Measurements from ENCODE around the gene IGF2. TPM values are rescaled to one million over a fixed set of nuclear protein-coding genes. Genes with fewer than 3 reads are reported as not detected.

The IGF2 gene
- total RNA-seq, 1 experiment from 2014 or later: 0.60 TPM

DNA sequence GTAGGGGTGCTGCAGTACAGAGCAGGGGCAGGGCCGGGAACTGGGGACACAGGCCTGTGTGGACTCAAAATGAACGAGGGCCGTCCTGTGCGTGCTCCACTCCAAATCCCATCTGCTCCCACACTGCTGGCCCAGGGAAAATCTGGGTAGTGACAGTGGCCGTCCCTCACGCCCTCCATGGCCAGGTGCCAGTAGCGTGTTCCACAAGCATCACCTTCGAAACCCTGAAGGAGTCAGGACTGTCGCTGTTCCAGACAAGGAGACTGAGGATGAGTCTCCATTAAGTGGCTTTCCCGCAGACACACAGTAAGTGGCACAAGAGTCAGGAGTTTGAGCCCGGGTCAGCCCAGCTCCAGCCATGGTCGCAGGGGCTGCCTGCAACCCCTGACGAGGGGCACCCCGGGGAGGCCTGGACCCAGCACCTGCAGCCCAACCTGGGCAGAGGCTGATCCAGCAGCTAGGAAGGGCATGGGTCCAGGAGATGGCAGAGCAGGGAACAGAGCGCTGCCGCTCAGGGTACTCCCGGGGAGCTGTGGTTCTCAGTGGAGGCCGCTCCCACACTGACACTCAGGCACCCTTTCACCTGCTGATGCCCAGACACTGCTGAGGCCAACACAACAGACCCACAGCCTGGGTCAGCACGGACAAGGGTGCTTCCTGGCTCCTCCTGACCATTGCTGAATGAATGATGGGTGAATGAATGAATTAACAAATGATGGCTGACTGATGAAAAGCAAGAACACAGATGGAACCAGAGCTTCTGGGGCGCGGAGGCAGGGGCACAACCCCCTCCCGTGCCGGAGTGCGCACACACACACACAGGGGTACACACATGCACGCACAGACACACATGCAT lies 35.3 kb downstream of the IGF2 start:
- DNase-seq (ENCODE audit: low spot score): no peak

DNA sequence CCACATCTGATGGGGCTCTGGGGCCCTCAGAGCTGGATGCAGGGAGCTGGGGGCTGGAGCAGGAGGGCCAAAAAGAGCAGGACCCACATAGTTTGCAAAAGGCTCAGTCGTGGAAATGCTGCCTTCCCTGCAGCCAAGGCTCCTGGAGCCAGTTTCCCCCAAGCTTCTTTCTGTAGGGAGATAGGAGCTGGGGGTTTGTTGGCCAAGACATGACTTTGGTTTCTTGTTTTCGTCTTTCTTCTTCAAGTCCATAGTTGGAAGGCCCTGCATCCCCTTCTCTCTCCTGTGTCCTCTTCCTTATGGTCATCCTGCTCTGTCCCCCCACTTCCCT lies 36.3 kb downstream of the IGF2 start:
- DNase-seq (ENCODE audit: low spot score): no peak

DNA sequence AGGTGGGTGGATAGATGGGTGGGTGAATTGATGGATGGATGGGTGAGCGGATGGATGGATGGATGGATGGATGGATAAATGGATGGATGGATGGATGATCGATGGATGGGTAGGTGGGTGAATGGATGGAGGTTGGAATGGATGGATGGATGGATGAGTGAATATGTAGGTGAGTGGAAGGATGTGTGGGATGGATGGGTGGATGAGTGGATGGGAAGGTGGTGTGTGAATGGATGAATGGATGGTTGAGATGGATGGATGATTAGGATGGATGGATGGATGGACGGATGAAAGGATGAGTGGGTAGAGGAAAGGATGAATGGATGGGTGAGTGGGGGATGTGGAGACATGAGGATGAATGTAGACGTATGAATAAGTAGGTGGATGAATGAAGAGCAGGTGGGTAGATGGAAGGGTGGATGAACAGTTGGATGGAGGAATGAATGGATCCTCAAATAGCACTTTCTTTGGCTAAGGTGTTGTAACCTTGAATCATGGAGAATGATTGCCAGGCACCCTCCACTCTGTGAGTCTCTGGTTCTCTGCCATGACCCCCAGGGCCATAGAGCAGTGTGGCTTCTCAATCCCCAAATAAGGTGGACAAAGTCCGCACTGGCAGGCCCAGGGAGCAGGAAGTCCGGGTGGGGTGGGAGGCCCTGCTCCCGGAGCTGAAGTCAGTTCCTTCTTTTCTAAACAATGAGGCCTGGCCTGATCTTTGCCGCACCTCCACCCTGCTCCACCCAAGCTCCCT lies 36.9 kb downstream of the IGF2 start:
- no peak for DNase-seq (ENCODE audit: low spot score)

DNA sequence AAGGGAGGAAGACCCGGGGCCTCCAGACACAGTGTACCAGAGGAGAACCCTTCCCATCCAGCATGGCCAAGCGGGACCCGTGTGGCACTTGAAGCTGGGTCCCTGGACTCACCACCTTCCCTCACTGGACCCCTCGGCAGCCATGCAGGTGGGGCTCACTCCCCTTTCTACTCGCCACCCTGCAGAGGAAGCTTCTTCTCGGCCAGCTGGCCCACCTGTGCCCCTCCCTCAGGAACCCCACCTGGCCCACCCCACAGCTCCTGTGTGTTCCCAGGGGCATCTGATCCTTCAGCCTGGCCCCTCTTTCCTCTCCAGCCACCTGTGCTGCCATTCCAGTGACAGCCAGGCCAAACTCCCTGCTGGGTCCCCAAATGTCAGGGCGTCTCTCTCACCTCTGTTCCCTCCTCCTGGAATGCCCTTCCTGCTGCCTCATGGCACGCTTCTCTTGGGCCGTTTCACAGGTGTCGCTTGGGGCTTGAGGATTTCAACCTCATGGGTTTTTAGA lies 38.0 kb downstream of the IGF2 start:
- no peak for DNase-seq (ENCODE audit: low spot score)

DNA sequence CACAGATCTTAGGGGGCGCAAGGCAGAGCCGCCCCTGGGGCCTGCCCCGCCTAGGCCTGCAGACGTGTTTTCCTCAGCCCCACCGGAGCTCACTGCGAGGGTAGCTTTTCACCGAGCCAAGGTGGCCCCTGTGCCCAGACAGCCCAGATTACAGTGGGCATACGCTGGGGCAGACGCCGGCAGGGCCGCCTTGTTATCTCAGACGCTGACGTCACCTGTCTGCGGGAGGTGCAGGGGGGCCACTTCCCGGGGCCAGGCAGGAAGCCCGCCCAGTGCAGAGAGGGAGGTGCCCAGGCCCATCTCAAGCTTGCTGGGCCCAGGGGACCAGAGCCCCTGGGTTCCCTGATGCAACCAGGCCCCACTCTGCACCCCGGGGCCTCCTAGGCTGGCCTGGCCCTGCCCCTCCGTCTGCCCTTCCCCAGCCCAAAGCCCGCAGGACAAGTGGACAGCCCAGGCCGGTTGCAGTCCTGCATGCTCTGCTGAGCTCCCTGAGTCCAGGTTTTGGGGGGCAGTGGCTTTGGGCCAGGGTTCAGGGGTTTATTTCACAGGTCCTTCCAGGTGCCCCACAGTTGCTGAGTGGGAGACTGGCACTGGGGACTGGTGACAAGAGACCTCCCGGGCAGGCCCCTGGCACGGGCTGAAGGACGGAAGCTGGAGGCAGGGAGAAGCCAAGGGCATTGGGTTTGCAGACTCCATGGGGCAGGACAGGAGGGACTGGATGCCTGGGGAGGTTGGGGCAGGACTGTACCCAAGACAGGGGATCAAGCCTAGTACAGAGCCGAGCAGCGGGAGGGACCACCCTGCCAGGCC lies 38.6 kb downstream of the IGF2 start:
- no peak for DNase-seq (ENCODE audit: low spot score)

DNA sequence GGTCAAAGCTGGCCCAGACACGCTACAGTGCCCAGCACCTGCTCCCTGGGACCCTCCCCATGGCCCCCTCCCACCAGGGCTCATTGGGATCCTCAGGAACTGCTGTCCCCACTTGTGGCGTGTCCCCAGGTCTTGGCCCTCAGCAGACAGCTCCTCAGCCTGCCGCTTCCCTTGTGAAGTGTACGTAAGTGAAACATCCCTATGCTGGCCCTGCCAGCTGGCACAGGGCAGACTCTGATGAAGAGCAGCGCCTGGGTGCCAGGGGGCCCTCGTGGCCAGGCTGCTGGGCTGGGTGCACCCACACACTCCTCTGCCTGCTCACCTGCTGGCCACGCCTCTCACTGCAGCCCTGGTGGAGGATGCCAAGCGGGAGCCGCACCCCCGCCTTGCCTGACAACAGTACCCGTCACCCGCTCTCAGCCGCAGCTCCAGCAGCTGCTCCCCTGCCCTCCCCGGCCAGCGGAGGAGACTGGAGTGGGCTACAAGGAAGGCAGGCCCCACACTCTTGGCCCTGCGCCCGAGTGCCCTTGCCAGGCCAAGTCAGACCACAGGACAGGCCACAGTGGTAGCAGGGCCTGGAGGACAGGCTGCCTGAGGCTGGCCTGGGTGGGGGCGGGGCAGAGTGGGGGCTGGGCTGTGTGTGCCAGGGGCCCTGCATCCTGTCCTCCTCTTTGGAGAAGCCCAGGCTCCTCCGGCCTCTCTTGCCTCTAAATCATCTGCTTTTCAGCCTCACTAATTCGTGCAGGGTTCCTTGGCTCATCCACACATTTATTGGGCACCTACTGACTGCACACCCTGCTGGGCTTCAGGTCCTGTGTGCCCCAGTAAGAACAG lies 39.5 kb downstream of the IGF2 start:
- DNase-seq (ENCODE audit: low spot score): no peak

DNA sequence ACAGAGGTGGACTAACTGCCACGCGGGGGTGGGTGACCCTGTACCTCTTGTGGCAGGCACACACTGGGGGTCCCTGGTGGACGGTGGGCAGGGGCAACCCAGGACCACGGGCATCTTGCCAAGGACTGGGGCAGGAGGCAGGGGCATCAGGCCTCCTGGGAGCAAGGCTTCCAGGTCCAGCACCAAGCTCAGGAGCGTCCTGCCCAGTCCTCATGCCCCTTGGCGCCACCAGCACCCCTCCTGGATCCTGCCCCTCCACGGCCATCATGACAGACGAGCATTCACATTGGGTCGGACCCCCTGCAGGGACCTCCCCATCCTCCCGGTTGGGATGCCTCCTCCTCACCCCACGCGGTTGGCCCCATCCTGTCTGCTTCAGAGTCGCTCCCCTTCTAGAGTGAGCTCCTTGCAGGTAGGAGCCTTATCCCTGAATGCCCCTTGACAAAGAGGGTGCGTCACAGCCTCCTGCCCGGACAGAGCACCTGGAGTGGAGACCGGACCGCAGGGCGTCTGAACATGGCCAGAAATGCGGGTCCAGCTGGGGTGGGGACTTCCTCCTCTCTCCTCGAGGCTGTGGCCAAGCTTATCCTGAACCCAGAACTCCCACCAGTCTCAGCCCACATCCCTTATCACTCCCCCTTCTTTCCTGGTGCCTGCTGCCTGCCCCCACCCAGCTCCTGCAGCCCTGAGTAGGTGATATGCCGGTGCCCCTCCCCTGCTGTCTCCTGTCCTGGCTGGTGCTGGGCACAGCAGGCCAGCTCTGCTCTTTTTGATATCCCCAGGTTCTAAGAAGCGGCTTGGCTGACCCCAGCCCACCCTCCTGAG lies 40.3 kb downstream of the IGF2 start:
- no peak for DNase-seq (ENCODE audit: low spot score)

DNA sequence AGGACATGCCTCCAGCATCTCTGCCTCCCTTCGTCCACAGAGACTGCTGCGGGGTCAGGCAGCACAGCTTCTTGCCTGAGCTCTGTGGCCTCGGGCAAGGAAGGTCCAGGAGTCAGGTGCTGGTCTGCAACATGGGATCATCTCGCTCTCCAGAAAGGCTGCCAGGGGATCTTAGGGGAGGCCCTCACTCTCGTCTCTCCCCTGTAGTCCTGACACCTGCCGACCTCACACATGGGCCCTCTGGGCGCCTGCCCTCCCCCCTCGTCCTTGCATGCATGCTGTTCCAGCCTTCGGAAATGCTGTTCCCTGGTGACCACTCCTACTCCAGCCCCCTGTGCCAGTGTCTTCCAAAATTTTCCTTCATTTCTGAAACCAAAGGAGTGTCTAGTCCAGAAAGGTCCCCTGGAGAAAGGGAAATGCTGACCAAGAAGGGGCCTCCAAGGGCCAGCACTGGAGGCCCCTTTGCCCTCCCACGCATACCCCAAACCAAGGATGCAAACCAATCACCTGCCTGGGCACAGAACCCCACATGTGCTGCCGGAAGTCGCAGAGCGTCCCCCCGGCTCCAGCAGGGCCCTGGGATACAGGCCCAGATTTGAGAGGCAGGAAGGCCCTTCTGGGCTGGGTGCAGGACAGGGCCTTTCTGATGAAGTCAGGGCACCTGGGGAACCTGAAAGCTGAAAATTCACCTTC lies 41.0 kb downstream of the IGF2 start:
- DNase-seq (ENCODE audit: low spot score): no peak

DNA sequence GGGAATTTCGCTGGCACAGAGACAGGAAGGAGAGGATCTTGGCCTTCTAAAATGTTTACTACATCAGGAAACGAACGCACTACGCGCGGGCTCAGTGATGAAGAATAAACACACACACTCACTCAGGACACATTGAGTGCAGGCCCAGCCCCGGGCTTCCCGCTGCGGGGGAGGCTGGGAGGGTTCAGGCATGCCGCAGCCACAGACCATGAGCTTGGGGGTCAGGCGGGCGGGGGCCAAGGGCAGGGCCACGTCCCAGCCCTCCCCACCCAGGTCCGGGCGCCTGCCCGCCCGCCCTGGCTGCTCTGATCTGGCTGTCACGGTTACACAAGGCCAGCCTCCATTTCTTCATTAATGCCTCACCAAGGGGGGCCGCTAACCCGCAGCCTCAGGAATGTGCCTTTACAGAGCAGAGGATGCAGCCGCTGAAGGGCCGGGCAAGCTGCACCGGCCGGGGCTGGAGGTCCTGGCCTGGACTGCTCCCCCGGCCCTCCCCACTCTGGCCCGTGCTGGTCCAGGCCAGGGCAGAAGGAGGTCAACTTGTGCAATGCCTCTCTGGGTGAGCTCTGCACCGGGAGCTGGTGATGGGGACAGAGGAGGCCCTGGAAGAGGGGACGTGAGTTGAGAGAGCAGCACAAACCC lies 41.7 kb downstream of the IGF2 start:
- peak; percentile 88 for DNase-seq (ENCODE audit: low spot score)

DNA sequence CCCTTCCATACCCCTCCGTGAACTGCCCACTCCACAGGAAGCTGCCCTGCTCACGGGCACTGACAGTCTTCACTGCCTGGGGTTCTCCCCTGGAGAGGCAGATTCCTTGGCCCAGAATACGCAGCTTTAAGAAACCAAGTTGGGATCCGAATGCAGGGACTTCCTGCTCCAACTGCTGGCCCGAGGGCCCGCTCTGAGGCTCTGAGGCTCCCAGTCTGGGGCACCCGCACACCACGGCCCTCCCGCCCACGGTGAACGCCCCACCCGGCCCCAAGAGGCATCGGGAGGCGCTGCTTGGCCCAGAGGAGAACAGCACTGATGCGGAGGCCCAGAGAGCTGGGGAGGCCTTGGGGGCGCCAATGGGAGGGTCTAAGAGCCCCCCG lies 42.3 kb downstream of the IGF2 start:
- DNase-seq (ENCODE audit: low spot score): no peak

DNA sequence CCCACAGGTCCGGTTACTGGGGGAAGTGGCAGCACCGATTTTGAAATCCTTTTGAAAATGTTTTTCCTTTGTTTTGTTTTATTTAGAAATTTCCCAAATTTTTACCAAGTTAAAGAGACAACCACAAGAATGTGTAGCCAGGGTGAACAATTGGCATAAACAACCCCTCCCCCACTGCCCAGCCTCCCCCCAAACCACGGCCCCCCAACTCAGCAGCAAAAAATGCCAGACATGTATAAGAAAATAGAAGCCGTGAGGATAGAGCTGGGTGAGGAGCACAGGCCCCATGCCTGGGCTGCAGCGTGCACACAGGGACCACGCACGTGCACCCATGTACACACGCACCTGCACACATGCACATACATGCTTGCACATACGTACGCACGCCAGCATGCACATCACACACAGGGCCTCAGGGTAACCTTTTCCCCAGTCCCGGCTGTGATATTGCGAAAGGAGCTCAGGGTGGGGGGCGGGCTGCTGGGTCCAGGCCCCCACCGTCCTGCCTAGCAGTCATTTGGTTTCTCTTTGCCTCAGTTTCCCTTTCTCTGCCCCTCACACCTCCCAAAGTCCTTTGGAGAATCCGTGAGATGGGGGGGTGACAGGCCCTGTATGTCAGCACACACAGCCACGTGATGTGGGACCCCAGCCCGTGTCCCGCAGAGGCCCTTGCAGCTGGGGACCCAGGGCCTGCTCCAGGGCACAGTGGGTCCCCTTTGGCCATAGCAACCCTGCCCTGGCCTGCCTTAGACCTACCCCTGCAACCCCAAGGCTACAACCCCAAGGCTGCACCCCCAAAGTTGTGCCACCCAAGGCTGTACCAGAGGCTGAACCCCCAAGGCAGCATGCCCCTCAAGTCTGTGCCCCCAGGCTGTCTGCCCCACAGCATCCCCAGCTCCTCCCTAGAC lies 42.9 kb downstream of the IGF2 start:
- DNase-seq (ENCODE audit: low spot score): no peak

DNA sequence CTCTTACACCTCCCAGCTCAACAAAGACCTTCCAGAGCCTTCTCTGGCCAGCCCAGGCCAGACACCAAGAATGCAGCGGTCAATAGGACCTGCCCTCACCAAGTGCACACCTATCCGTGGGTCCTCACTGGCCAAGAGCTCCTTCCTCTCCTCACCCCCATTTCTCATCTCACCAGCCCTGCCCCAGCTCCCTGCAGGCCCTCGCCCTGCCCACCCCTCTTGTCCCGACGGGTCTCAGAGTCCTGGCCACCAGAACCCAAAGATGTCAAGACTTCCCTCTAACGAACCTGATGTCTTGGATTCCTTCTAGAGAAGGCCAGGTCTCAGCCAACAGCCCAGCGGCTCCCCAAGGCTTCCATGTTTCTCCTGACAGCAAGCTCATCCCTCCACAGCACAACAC lies 43.6 kb downstream of the IGF2 start:
- no peak for DNase-seq (ENCODE audit: low spot score)

DNA sequence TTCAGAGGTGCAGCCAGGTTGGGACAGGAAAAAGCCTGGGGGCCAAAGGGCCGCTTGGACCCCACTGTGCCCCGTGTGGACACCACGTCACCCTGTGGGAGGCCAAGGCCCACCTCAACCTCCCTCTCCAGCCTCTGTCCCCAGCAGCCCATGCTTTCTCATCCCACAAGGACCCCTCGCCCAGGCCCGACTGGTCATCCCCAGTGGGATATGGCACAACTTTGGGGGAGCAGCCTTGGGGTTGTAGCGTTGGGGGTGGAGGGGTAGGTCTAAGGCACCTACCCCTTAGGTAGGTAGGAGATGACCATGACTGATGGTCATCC lies 44.0 kb downstream of the IGF2 start:
- DNase-seq (ENCODE audit: low spot score): no peak

DNA sequence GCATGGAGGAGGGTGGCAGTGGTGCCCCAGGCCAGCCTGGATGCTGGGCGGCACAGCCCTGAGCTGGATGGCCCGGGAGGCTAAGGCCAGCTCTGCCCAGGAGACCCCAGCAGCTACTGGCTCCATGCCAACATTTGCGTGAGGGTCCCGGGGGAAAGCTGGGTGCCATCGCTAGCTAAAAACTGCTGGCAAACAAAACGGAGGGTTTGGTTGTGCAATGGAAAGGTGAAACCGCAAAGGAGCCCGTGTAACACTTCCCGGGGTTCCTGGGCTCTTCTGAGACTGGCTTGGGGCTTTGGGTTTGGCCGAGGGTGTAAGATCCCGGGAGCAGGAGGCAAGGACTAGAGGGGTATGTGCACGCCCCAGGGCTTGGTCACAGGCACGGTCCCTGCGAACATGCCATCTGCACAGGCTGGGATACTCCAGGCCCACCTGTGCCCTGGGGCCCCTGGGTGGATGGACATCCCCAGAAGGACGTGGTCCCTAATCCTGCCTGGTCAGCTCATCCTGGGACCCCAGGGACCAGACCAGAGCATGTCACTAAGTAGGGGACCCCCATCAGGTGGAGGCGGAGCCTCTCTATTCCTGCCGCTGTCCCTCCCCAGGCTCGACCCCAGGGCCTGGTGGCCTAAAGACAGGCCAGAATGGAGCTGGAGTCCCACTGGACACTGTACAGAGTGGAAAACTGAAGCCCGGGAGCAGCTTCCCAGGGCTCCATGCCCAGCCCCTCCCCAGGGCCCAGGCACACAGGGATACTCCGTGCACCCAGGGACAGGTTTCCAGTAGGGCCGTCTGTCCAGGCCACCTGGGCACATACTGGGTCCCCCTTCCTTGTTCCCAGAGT lies 44.6 kb downstream of the IGF2 start:
- DNase-seq (ENCODE audit: low spot score): no peak

DNA sequence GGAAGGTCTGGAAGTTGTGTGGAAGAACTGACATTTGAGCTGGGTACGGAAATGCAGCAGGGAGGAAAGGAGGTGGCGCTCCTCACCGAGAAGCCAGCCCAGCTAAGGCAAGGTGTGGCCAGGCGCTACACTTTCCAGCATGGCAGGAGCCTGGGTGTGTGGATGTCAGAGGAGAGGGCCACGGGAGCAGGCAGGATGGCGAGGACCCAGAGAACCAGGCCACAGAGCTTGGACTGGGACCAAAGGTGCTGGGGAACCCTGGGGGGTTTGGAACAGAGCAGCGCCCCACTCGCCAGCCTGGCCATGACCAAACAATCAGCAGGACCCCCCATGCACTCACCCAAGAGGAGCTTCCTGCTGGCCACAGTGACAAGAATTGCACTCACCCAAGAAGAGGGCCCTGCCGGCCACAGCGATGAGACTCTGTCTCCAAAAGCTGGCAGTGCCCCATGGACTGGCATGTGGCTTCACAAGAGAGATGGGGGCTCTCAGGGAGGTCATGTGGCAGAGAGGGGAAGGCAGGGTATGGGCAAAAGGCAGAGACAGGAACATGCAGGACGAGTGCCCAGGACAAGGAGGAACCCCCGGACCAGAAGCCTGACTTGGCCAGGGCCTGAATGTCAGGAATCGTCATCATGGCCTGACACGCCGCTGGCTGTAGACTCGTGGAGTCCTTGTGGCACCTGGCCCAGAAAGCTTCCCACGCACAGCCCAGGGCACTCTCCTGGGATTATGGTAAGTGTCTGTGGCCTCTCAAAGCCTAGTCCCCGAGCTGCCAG lies 45.4 kb downstream of the IGF2 start:
- DNase-seq (ENCODE audit: low spot score): no peak

DNA sequence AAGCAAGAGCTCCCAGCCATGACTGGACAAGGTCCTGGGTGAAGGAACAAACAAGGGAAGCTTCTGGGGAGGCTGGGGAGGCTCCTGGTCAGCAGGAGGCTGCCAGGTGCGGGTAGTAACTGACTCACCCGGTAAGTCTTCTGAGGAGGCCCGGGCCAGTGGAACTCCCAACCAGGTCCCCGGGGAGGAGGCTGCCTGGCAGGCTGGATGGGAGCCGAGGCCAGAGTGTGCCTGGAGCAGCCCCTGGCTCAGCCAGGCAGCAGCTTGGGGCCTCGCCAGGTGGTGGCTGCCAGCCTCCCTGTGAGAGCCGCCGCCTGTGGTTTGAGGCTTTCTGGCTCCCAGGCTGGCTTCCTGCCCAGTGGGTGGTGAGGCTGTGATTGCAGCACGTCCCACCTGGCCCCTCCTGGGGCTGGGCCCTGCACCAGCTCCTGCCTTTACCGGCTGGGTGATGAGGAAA lies 46.2 kb downstream of the IGF2 start:
- DNase-seq (ENCODE audit: low spot score): peak; percentile 99

DNA sequence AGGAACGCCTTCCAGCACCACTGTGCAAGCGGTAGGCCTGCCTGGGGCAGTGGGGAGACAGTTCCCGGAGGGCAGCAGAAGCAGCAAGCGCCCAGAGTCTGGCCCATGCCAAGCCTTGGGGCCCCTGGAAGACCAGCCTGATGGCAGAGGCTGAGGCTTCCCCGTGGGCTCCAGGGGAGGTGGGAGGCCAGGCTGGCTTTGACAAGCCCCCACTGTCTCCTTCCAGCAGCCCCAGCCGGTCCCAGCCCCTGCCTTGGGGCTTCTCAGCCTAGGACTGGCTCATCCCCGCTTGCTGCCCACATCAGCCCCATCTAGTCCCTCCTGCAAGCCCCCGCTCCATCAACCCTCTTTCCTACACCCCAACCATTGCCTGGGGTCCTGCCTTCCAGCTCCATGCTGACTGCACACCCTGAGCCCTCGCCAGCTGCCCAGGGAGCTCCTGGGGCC lies 46.7 kb downstream of the IGF2 start:
- DNase-seq (ENCODE audit: low spot score): no peak
